ENCODE results near the gene NANOG.

GRCh38 chr12:7784701-7785100, 4.5 kb upstream of the NANOG start:
- TF ChIP-seq SIN3A (IDR thresholded peaks at IDR 0.05; ENCODE audit: borderline replicate concordance, insufficient read depth, low read length) (no peak), REST (IDR thresholded peaks at IDR 0.05; ENCODE audit: insufficient read depth in 1 of 2, low read depth in 2 of 2, low read length in 2 of 2) (no peak), POLR2AphosphoS5 (IDR thresholded peaks at IDR 0.05; ENCODE audit: low read depth, low read length) (no peak), TAF1 (IDR thresholded peaks at IDR 0.05; ENCODE audit: borderline replicate concordance, insufficient read depth, low read length) (no peak), FOXP2 (optimal IDR thresholded peaks at IDR 0.05; ENCODE audit: borderline replicate concordance, extremely low read depth, extremely low read length, insufficient read depth) (no peak)
